GM10248 (cell line): ENCODE results near the gene TRAPPC12.

Experiments
- CTCF ChIA-PET: fragments of 300-600 bp; sonication (Branson Sonifier 250); formaldehyde crosslinking; extraction: SDS; loops from one replicate; lab custom pipeline; 2021; ENCODE audit warnings: antibody characterized with exemption; lab: Yijun Ruan, JAX
- POLR2A ChIA-PET: fragments of 350-650 bp; sonication (Branson Sonifier 250); formaldehyde crosslinking; extraction: SDS; loops from one replicate; lab custom pipeline; 2020; ENCODE audit warnings: antibody characterized with exemption; lab: Yijun Ruan, JAX
- DNase-seq: peaks from one replicate; pipeline ENCODE4 v3.0.0; 2012; ENCODE audit errors: extremely low spot score
- TF ChIP-seq, protein P1 (sequence below): IDR thresholded peaks from 2 replicates; pipeline ENCODE4 v1.5.1; 2012; ENCODE audit warnings: mild to moderate bottlenecking, low read depth; ENCODE audit errors: extremely low read depth, missing control alignments, control extremely low read depth

Gene TRAPPC12

DNA sequence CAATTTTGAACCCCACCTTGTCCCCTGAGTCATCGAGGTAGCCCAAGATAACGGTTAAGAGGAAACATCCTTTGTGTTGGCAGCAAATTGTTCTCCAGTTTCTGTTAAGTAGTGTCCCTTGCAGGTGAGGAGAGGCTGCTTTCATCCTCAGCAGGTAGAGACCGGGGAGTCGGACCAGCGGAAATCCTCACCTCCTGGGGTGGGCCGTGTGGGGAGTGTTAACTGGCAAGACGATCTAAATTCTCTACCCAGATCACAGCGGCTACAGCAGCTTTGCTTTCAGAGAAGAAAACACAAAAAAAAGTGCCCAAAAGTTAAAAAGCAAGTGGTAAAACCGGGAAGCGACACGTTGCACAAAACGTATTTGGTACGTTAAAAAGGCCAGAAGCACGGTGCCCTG is 76.6 kb downstream of the TRAPPC12 start:
- TF ChIP-seq, protein P1, sequence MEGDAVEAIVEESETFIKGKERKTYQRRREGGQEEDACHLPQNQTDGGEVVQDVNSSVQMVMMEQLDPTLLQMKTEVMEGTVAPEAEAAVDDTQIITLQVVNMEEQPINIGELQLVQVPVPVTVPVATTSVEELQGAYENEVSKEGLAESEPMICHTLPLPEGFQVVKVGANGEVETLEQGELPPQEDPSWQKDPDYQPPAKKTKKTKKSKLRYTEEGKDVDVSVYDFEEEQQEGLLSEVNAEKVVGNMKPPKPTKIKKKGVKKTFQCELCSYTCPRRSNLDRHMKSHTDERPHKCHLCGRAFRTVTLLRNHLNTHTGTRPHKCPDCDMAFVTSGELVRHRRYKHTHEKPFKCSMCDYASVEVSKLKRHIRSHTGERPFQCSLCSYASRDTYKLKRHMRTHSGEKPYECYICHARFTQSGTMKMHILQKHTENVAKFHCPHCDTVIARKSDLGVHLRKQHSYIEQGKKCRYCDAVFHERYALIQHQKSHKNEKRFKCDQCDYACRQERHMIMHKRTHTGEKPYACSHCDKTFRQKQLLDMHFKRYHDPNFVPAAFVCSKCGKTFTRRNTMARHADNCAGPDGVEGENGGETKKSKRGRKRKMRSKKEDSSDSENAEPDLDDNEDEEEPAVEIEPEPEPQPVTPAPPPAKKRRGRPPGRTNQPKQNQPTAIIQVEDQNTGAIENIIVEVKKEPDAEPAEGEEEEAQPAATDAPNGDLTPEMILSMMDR, result no peak
- ChIA-PET CTCF (interaction anchor here (1.2 kb wide), 1 partner anchor 10 kb away, joined by 3 read pairs; no protein-coding TSS in a partner anchor), POLR2A (no interaction called here)
- no peak for DNase-seq

- CTCF ChIA-PET, result interaction anchor here (1.2 to 11.1 kb wide), 3 partner anchors 8 to 31 kb away, joined by 3 to 103 read pairs (median 50); no protein-coding TSS in a partner anchor
- POLR2A ChIA-PET, result no interaction called here
Measured at GRCh38 chr2:3457524-3458395, 78.3 kb downstream of the TRAPPC12 start.

GRCh38 chr2:3458396-3459184 is 79.1 kb downstream of the TRAPPC12 start:
- POLR2A ChIA-PET, result no interaction called here
- TF ChIP-seq, protein P1, result no peak
- no peak for DNase-seq
- CTCF ChIA-PET, result interaction anchor here (5.8 to 11.1 kb wide), 3 partner anchors 15 to 32 kb away, joined by 49 to 103 read pairs (median 50); no protein-coding TSS in a partner anchor

More at GRCh38 chr2:3457524-3458395, 78.3 kb downstream of the TRAPPC12 start:
- no peak for DNase-seq
- TF ChIP-seq, protein P1, result no peak

GRCh38 chr2:3459185-3460015 is 79.9 kb downstream of the TRAPPC12 start:
- TF ChIP-seq, protein P1, result no peak
- no peak for DNase-seq
- ChIA-PET POLR2A (no interaction called here), CTCF (interaction anchor here (1.1 to 11.1 kb wide), 5 partner anchors 7 to 65 kb away, joined by 3 to 103 read pairs (median 49); no protein-coding TSS in a partner anchor)

GRCh38 chr2:3460156-3460555 is 80.7 kb downstream of the TRAPPC12 start:
- DNase-seq, result no peak
- CTCF ChIA-PET, result interaction anchor here (1.1 to 11.1 kb wide), 7 partner anchors 8 to 65 kb away, joined by 3 to 103 read pairs (median 42); no protein-coding TSS in a partner anchor
- POLR2A ChIA-PET, result no interaction called here

More at GRCh38 chr2:3460156-3460555, 80.7 kb downstream of the TRAPPC12 start:
- TF ChIP-seq, protein P1, result no peak
